ENCODE results near the gene ADRA2C.

The ADRA2C gene

GRCh38 chr4:3721186-3721585 is 45.0 kb upstream of the ADRA2C start:
- TF ChIP-seq, protein P1, sequence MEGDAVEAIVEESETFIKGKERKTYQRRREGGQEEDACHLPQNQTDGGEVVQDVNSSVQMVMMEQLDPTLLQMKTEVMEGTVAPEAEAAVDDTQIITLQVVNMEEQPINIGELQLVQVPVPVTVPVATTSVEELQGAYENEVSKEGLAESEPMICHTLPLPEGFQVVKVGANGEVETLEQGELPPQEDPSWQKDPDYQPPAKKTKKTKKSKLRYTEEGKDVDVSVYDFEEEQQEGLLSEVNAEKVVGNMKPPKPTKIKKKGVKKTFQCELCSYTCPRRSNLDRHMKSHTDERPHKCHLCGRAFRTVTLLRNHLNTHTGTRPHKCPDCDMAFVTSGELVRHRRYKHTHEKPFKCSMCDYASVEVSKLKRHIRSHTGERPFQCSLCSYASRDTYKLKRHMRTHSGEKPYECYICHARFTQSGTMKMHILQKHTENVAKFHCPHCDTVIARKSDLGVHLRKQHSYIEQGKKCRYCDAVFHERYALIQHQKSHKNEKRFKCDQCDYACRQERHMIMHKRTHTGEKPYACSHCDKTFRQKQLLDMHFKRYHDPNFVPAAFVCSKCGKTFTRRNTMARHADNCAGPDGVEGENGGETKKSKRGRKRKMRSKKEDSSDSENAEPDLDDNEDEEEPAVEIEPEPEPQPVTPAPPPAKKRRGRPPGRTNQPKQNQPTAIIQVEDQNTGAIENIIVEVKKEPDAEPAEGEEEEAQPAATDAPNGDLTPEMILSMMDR (conservative IDR thresholded peaks at IDR 0.05), result no peak
- peak overlapping the region; percentile 67 for H3K27ac ChIP-seq

- no peak overlapping the region for H3K27ac ChIP-seq
- TF ChIP-seq, protein P1 (conservative IDR thresholded peaks at IDR 0.05), result no peak
These were observed 44.6 kb upstream of the ADRA2C start for GRCh38 chr4:3721627-3722026.

DNA sequence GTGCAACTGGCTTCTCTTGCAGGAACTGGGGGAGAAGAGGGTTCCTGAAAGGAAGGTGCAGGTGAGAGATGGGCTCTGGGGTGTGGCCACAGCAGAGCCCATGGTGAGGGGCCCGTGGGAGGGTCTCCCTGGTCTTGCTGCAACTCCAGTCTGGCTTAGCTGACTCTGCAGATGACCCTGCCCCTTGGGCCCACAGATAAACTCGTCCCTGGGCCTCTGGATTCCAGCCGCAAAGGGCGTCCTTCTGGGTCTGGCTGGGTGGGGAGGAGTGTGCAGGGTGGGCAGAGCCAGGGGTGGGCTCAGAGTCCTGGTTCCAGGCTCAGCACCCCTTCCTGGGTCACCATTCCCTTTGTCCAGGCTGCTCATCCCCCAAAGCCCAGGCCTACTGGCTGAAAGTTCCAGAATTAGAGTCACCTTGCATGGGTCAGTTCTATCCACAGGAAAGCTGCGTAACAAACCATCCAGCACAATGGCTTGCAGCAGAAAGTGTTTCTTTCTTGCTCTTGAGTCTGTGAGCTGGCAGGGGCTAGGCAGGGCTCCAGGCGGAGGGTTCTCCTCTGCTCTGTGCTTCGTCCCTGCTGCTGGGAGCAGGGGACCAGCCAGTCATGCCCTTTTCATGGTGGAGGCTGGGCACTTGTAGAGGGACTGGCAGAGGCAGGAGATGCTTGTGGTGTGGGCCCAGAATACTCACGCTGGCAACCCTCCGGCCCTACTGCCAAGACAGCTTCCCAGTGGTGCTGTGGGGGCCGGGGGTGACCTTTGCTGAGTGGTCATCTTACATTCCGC is 43.5 kb upstream of the ADRA2C start:
- TF ChIP-seq, protein P1 (conservative IDR thresholded peaks at IDR 0.05), result no peak
- H3K27ac ChIP-seq, result no peak overlapping the region

- TF ChIP-seq, protein P1 (conservative IDR thresholded peaks at IDR 0.05), result no peak
- no peak overlapping the region for H3K27ac ChIP-seq
These were observed 42.9 kb upstream of the ADRA2C start for GRCh38 chr4:3723232-3723642.

GRCh38 chr4:3724319-3725231 is 41.6 kb upstream of the ADRA2C start:
- H3K27ac ChIP-seq, result no peak overlapping the region
- TF ChIP-seq, protein P1 (conservative IDR thresholded peaks at IDR 0.05), result peak; percentile 35

DNA sequence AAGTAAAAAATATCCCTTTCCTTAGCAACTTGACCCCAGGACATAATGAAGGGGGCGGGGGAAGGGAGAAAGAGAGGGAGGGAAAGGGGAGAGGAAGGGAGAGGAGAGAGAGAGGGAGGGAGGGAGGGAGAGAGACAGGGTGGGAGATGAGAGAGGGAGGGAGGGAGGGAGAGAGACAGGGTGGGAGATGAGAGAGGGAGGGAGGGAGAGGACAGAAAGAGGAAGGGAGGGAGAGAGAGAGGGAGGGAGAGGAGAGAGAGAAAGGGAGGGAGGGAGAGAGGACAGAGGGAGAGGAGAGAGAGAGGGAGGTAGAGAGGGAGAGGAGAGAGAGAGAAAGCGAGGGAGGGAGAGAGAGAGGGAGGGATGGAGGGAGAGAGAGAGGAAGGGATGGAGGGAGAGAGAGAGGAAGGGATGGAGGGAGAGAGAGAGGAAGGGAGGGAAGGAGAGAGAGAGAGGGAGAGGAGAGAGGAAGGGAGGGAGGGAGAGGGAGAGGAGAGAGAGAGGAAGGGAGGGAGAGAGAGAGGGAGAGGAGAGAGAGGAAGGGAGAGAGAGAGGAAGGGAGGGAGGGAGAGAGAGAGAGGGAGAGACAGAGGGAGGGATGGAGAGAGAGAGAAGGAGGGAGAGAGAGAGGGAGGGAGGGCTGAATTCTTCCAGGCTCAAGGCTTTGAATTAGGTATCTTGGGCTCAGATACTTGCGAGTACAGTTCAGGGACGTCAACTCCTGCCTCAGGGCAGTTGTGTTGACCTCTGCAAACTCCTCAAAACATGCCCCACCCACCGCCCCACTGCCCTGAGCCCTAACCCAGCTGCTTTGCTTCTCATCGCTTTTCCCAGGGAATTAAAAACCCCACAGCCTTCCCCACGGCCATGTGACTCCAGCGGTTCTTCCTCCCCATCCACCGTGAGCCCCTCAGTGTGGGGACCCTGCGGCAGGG is 40.0 kb upstream of the ADRA2C start:
- no peak overlapping the region for H3K27ac ChIP-seq
- TF ChIP-seq, protein P1 (conservative IDR thresholded peaks at IDR 0.05), result no peak

All from VCaP (cell line).